GM12878 (cell line): ENCODE results near the gene SETBP1. TPM values are rescaled to one million over a fixed set of nuclear protein-coding genes. Genes with fewer than 3 reads are reported as not detected.

Source experiments
- ATF7 ChIP-seq: fragments of 450-650 bp; IDR thresholded peaks from 2 replicates; pipeline ENCODE4 v1.6.1; 2016; ENCODE audit warnings: low read depth, mild to moderate bottlenecking
- BHLHE40 ChIP-seq, 2 experiments: fragments of 450-650 bp in 1 of 2; IDR thresholded peaks; 2 replicates each; pipeline ENCODE4 v1.6.1; 2011 to 2017; ENCODE audit warnings: low read depth in 2 of 2, borderline replicate concordance in 1 of 2, improper control_type of control experiment in 1 of 2, low read length in 1 of 2, mild to moderate bottlenecking in 1 of 2
- CREB1 ChIP-seq: IDR thresholded peaks from 2 replicates; pipeline ENCODE4 v1.6.1; 2012; ENCODE audit warnings: low read depth, mild to moderate bottlenecking, inconsistent platforms
- EP300 ChIP-seq, 2 experiments: fragments of 150-350 bp in 1 of 2; IDR thresholded peaks; 2 replicates each; pipeline ENCODE4 v1.6.1; 2011 to 2012; ENCODE audit warnings: low read depth in 2 of 2, low read length in 2 of 2, borderline replicate concordance in 1 of 2, improper control_type of control experiment in 1 of 2, inconsistent platforms in 1 of 2; ENCODE audit not compliant: control insufficient read depth in 1 of 2
- EZH2 ChIP-seq: IDR thresholded peaks from 2 replicates; pipeline ENCODE4 v1.6.1; 2012; ENCODE audit warnings: low read depth, mild to moderate bottlenecking, control low read depth, inconsistent platforms, low read length, borderline replicate concordance; ENCODE audit not compliant: control insufficient read depth
- IKZF1 ChIP-seq: fragments of 450-650 bp; conservative IDR thresholded peaks from 2 replicates; pipeline ENCODE4 v1.6.1; 2017; ENCODE audit warnings: antibody characterized with exemption, mild to moderate bottlenecking
- LARP7 ChIP-seq: fragments of 450-650 bp; IDR thresholded peaks from 2 replicates; pipeline ENCODE4 v1.6.1; 2017; ENCODE audit warnings: mild to moderate bottlenecking
- NBN ChIP-seq: fragments of 450-650 bp; IDR thresholded peaks from 2 replicates; pipeline ENCODE4 v1.6.1; 2016
- NFYB ChIP-seq: IDR thresholded peaks from 2 replicates; pipeline ENCODE4 v1.6.1; 2011; ENCODE audit warnings: low read depth, mild to moderate bottlenecking, low read length, improper control_type of control experiment, moderate library complexity; ENCODE audit not compliant: insufficient read depth
- RFX5 ChIP-seq: IDR thresholded peaks from 2 replicates; pipeline ENCODE4 v1.6.1; 2011; ENCODE audit warnings: low read depth, low read length, improper control_type of control experiment
- RUNX3 ChIP-seq: IDR thresholded peaks from 2 replicates; pipeline ENCODE4 v1.6.1; 2012; ENCODE audit warnings: low read length, inconsistent platforms
- TARDBP ChIP-seq: IDR thresholded peaks from 2 replicates; pipeline ENCODE4 v1.6.1; 2016; ENCODE audit warnings: borderline replicate concordance
- polyA plus RNA-seq, 11 experiments: library from polyadenylated mRNA; depleted of rRNA in 4 of 11; unstranded in 6 of 11; stranded (reverse) in 5 of 11; fragments of >200 nt; fragmentation: Nextera tagmentation in 4 of 11; fragmentation: Illumina TruSeq in 1 of 11; extraction: Ambion mirVana in 4 of 11; extraction: Trizol in 1 of 11; gene quantifications; 1 replicate in 1 of 11; 2 replicates in 10 of 11; pipeline versions ENCODE4 v1.2.1 to v1.2.3, GENCODE V29; 2011 to 2016; ENCODE audit warnings: inconsistent platforms in 2 of 11, missing spikeins in 2 of 11, low read depth in 1 of 11
- total RNA-seq, 4 experiments: library from RNA; depleted of rRNA in 3 of 4; stranded (reverse); fragments of >200 nt in 3 of 4; fragmentation: Illumina TruSeq in 1 of 4; extraction: Trizol in 1 of 4; gene quantifications; 2 replicates each; pipeline versions ENCODE4 v1.2.1 to v1.2.3, GENCODE V29; 2013 to 2021
- TF ChIP-seq, protein P1 (sequence below): IDR thresholded peaks from 2 replicates; pipeline ENCODE4 v1.6.1; 2012; ENCODE audit warnings: low read length, inconsistent platforms
- TF ChIP-seq, protein P2 (sequence below): fragments of 450-650 bp; IDR thresholded peaks from 2 replicates; pipeline ENCODE4 v1.6.1; 2017; ENCODE audit warnings: antibody characterized with exemption, mild to moderate bottlenecking, moderate library complexity

SETBP1 gene
- total and polyA plus RNA-seq, 10 of the 15 experiments (the other 5 are each of a cell fraction or from before 2014, with no cell fraction given): 0.99 to 29.7 (median 8.3) TPM

DNA sequence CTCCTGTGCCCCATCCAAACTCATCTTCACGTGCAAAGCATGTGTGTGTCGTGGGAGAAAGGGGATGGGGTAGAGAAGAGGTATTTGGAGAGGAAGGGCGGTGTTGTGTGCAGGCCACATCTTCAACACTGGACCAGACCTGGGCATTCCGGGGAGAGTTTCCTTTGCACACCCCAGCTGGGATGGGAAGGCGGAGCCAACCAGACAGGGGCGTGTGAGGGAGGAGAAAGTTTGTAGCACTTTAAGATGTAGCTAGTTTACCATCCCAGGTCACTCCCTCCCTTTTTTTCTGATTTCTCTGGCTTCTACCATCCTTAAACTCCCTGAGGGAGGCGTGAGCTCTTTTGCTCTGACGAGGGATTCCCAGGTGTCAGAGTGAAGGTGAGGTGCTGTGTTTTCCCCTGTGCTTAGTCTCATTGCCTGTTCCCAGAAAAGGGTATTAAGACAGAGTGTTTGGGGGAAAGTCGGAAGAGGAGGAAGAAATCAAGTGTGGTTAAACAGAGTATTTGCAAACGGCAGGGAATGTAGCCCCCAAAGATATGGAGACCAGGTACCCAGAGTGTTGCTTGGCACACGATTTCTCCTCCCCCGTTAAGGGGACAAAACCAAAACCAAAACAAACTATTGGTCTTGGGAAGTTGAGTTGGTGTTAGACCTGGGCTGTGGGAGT lies 1.6 kb downstream of the SETBP1 start (continued):
- TF ChIP-seq BHLHE40 (IDR thresholded peaks at IDR 0.05; ENCODE audit: borderline replicate concordance in 1 of 2, low read depth in 2 of 2, low read length in 1 of 2) (peak in 1 of 2 experiments; percentile 76; a peak in 3 of 4 replicates), LARP7 (no peak), TARDBP (no peak), EZH2 (no peak), NFYB (no peak), CREB1 (no peak), NBN (0 out of 2 replicates have a peak, but pooled peaks have one; percentile 13), EP300 (IDR thresholded peaks at IDR 0.05; ENCODE audit: borderline replicate concordance in 1 of 2, control insufficient read depth in 1 of 2, low read depth in 2 of 2, low read length in 2 of 2) (0 out of 4 replicates have a peak, but pooled peaks of 1 of the 2 experiments have one; percentile 39), IKZF1 (no peak), ATF7 (no peak), RFX5 (no peak), RUNX3 (no peak; the same call in 1 of the 2 replicates)
- TF ChIP-seq, protein P1, sequence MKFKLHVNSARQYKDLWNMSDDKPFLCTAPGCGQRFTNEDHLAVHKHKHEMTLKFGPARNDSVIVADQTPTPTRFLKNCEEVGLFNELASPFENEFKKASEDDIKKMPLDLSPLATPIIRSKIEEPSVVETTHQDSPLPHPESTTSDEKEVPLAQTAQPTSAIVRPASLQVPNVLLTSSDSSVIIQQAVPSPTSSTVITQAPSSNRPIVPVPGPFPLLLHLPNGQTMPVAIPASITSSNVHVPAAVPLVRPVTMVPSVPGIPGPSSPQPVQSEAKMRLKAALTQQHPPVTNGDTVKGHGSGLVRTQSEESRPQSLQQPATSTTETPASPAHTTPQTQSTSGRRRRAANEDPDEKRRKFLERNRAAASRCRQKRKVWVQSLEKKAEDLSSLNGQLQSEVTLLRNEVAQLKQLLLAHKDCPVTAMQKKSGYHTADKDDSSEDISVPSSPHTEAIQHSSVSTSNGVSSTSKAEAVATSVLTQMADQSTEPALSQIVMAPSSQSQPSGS: no peak
- TF ChIP-seq, protein P2, sequence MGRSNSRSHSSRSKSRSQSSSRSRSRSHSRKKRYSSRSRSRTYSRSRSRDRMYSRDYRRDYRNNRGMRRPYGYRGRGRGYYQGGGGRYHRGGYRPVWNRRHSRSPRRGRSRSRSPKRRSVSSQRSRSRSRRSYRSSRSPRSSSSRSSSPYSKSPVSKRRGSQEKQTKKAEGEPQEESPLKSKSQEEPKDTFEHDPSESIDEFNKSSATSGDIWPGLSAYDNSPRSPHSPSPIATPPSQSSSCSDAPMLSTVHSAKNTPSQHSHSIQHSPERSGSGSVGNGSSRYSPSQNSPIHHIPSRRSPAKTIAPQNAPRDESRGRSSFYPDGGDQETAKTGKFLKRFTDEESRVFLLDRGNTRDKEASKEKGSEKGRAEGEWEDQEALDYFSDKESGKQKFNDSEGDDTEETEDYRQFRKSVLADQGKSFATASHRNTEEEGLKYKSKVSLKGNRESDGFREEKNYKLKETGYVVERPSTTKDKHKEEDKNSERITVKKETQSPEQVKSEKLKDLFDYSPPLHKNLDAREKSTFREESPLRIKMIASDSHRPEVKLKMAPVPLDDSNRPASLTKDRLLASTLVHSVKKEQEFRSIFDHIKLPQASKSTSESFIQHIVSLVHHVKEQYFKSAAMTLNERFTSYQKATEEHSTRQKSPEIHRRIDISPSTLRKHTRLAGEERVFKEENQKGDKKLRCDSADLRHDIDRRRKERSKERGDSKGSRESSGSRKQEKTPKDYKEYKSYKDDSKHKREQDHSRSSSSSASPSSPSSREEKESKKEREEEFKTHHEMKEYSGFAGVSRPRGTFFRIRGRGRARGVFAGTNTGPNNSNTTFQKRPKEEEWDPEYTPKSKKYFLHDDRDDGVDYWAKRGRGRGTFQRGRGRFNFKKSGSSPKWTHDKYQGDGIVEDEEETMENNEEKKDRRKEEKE: no peak
